T-helper 22 cell (primary cell): Measurements from ENCODE around the gene MRGPRE.

Experiments used
- DNase-seq: peaks from one replicate; pipeline ENCODE4 v3.0.0-alpha.2; 2020; ENCODE audit warnings: low read depth

The MRGPRE gene

GRCh38 chr11:3178349-3178748, 53.9 kb downstream of the MRGPRE start:
- no peak for DNase-seq

- DNase-seq: no peak
These were observed 54.3 kb downstream of the MRGPRE start for GRCh38 chr11:3177931-3178330.
